Measurements from ENCODE around the gene CHRND. TPM values are rescaled to one million over a fixed set of nuclear protein-coding genes. Genes with fewer than 3 reads are reported as not detected.

Gene CHRND
- total and polyA plus RNA-seq, 2 of the 13 experiments (the other 11 are each of a cell fraction or from before 2014, with no cell fraction given), result 0.18 TPM; not detected in 1

- DNase-seq (ENCODE audit: low spot score) (no peak), FAIRE-seq (no peak), ATAC-seq (no peak)
- intact Hi-C loops (cut with micrococcal nuclease; ENCODE audit: unreplicated experiment) (no loop called here), in situ Hi-C loops (cut with HindIII; ENCODE audit: extremely low pct_ligation_motif_present, low pct_unique_long_range_greater_than_20kb) (no loop called here)
- no peak overlapping the region for H3K4me2 ChIP-seq (ENCODE audit: low read depth, low read length)
- peaks cover 20% of the 10 kb centered on the region for H3K4me1 ChIP-seq (ENCODE audit: insufficient read depth, low read length)
- ChIA-PET CTCF (ENCODE audit: low intra/inter-chr PET ratio, low total read pairs) (no interaction called here), POLR2A (no interaction called here)
- peak; percentile 59 for TF ChIP-seq AGO2 (optimal IDR thresholded peaks at IDR 0.05; ENCODE audit: low read depth, low read length)
- no peak for TF ChIP-seq ZNF646 (CRISPR knock-in tag; IDR thresholded peaks at IDR 0.05)
- TF ChIP-seq ZBTB43 (CRISPR knock-in tag; conservative IDR thresholded peaks at IDR 0.05), result no peak
- no peak for TF ChIP-seq ZNF451 (CRISPR knock-in tag; IDR thresholded peaks at IDR 0.05)
- TF ChIP-seq ZNF761 (CRISPR knock-in tag; conservative IDR thresholded peaks at IDR 0.05), result no peak
- TF ChIP-seq SMYD3 (CRISPR knock-in tag; IDR thresholded peaks at IDR 0.05), result no peak
- no peaks in the 10 kb centered on the region; the same call in 1 of the 2 replicates for H4K20me1 ChIP-seq (ENCODE audit: insufficient read depth, low read length)
- peaks cover 9% of the 10 kb centered on the region; the same call in 1 of the 2 replicates for H3K9me3 ChIP-seq (ENCODE audit: low read length)
- no peaks in the 10 kb centered on the region; a peak in 1 of 5 replicates for H3K27me3 ChIP-seq (ENCODE audit: control insufficient read depth in 1 of 2, insufficient read depth in 2 of 2, low read length in 2 of 2)
- peaks cover 4 to 8% of the 10 kb centered on the region in 2 experiments; a peak in 4 of 5 replicates for H3K36me3 ChIP-seq (replicated peaks in 1 of 2; ENCODE audit: control insufficient read depth in 1 of 2, insufficient read depth in 2 of 2, low read length in 2 of 2)
- H3K4me3 ChIP-seq (replicated peaks in 1 of 3; ENCODE audit: insufficient read depth in 1 of 3, low read depth in 2 of 3, low read length in 3 of 3), result no peak overlapping the region
- no peak overlapping the region for H2AFZ ChIP-seq (ENCODE audit: low read length)
- H3K9ac ChIP-seq (ENCODE audit: insufficient read depth, low read depth, low read length), result no peak overlapping the region
- 95% methylated on average over 8 of the region's 17 CpGs for WGBS (ENCODE audit: low lambda C conversion rate)
- H3K27ac ChIP-seq (ENCODE audit: extremely low read length, insufficient read depth, low read length), result no peak overlapping the region
- H3K79me2 ChIP-seq (ENCODE audit: insufficient read depth, low read length), result peaks cover 18% of the 10 kb centered on the region
- no TSS peak for BruUV-seq (replicated peaks)
Observed at GRCh38 chr2:232545511-232546375, 19.8 kb downstream of the CHRND start.
